RWPE2 (cell line): Measurements from ENCODE around the gene DDAH1.

ENCODE experiments used
- ATAC-seq: fragments of 200-7000 bp; cut with Tn5 transposase; 3 replicates; pipeline ENCODE4 v1.9.1; 2021; ENCODE audit warnings: low read depth
- DNase-seq: peaks from one replicate; pipeline ENCODE4 v3.0.0-alpha.2; 2020; ENCODE audit warnings: low spot score
- H3K27ac ChIP-seq: fragments of 450-650 bp; 2 replicates; pipeline ENCODE4 v1.5.1; 2017; ENCODE audit warnings: mild to moderate bottlenecking; ENCODE audit not compliant: poor library complexity, severe bottlenecking
- H3K27me3 ChIP-seq: fragments of 250-450 bp; sonication (Bioruptor Pico); 2 replicates; pipeline ENCODE4 v1.5.1; 2021; ENCODE audit warnings: mild to moderate bottlenecking, moderate library complexity; ENCODE audit not compliant: insufficient read depth, poor library complexity, severe bottlenecking
- H3K36me3 ChIP-seq: fragments of 250-450 bp; sonication (Bioruptor Pico); 2 replicates; pipeline ENCODE4 v1.5.1; 2020; ENCODE audit warnings: low read depth, mild to moderate bottlenecking, moderate library complexity
- H3K4me1 ChIP-seq: fragments of 250-450 bp; sonication (Bioruptor Pico); 2 replicates; pipeline ENCODE4 v1.5.1; 2021; ENCODE audit warnings: mild to moderate bottlenecking, moderate library complexity; ENCODE audit not compliant: insufficient read depth, poor library complexity, severe bottlenecking
- H3K4me3 ChIP-seq: fragments of 250-450 bp; sonication (Bioruptor Pico); 2 replicates; pipeline ENCODE4 v1.5.1; 2021; ENCODE audit warnings: mild to moderate bottlenecking, moderate library complexity; ENCODE audit not compliant: severe bottlenecking
- H3K9me3 ChIP-seq: fragments of 250-450 bp; sonication (Bioruptor Pico); 2 replicates; pipeline ENCODE4 v1.5.1; 2021; ENCODE audit warnings: mild to moderate bottlenecking, moderate library complexity; ENCODE audit not compliant: severe bottlenecking
- TF ChIP-seq, protein P1 (sequence below): fragments of 450-650 bp; IDR thresholded peaks from one replicate; pipeline ENCODE4 v1.5.1; 2017; ENCODE audit warnings: mild to moderate bottlenecking, moderate library complexity; ENCODE audit not compliant: poor library complexity, severe bottlenecking

Gene DDAH1

DNA sequence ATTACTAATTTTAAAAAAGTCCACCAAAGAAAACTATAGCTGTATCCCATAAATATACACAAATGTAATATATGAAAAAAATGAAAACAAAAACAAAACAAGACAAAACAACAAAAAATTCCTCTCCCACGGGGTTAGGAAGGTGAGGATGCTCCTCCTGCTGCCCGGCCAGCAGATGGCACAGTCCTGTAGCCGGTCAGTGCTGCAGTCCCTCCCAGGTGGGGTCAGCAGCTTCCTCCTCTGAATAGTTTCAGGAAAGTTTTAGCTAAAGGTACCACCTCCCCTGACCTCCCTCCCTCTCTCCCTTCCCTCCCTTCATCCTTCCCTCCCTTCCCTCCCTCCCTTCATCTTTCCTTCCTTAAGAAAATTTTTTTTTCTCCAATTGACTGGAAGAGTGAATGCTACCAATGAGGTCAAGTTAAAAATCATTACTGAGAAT lies 120.7 kb downstream of the DDAH1 start:
- ATAC-seq (peak; percentile 94), DNase-seq (no peak)
- H3K27ac ChIP-seq, result peak overlapping the region; percentile 75
- no peaks in the 10 kb centered on the region for H3K9me3 ChIP-seq
- no peaks in the 10 kb centered on the region for H3K36me3 ChIP-seq
- H3K4me3 ChIP-seq, result no peak overlapping the region
- TF ChIP-seq, protein P1, sequence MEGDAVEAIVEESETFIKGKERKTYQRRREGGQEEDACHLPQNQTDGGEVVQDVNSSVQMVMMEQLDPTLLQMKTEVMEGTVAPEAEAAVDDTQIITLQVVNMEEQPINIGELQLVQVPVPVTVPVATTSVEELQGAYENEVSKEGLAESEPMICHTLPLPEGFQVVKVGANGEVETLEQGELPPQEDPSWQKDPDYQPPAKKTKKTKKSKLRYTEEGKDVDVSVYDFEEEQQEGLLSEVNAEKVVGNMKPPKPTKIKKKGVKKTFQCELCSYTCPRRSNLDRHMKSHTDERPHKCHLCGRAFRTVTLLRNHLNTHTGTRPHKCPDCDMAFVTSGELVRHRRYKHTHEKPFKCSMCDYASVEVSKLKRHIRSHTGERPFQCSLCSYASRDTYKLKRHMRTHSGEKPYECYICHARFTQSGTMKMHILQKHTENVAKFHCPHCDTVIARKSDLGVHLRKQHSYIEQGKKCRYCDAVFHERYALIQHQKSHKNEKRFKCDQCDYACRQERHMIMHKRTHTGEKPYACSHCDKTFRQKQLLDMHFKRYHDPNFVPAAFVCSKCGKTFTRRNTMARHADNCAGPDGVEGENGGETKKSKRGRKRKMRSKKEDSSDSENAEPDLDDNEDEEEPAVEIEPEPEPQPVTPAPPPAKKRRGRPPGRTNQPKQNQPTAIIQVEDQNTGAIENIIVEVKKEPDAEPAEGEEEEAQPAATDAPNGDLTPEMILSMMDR, result peak; percentile 87
- no peaks in the 10 kb centered on the region for H3K27me3 ChIP-seq
- H3K4me1 ChIP-seq, result peaks cover 19% of the 10 kb centered on the region

GRCh38 chr1:85343612-85344255 lies 121.2 kb downstream of the DDAH1 start:
- H3K27ac ChIP-seq, result peak overlapping the region; percentile 75
- ATAC-seq (peak; percentile 64), DNase-seq (no peak)
- H3K36me3 ChIP-seq, result no peaks in the 10 kb centered on the region
- peaks cover 23% of the 10 kb centered on the region for H3K4me1 ChIP-seq
- TF ChIP-seq, protein P1, result no peak
- H3K9me3 ChIP-seq, result no peaks in the 10 kb centered on the region
- H3K4me3 ChIP-seq, result no peak overlapping the region
- no peaks in the 10 kb centered on the region for H3K27me3 ChIP-seq

GRCh38 chr1:85343213-85343611 lies 121.7 kb downstream of the DDAH1 start:
- no peaks in the 10 kb centered on the region for H3K36me3 ChIP-seq
- H3K4me3 ChIP-seq, result no peak overlapping the region
- H3K4me1 ChIP-seq, result peaks cover 23% of the 10 kb centered on the region
- TF ChIP-seq, protein P1, result no peak
- DNase-seq (no peak), ATAC-seq (no peak)
- no peaks in the 10 kb centered on the region for H3K27me3 ChIP-seq
- H3K9me3 ChIP-seq, result no peaks in the 10 kb centered on the region
- H3K27ac ChIP-seq, result peak overlapping the region; percentile 75

DNA sequence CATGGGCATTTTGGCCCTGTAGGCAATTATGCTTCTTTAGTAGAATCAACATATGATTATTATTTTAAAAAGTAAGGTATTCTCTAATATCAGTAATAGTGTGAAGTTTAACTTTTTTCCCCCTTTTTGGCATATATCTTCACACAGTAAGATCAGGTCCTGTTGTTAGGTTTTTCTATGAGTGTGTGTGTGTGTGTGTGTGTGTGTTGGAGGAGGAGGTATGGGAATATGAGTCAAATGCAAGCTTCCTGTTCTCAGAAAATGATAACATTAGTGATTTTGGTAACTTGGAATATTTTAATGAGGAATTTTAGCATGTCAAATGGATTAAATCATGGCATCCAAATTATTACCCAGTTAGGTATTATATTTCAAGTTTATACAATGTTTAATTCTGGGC lies 122.8 kb downstream of the DDAH1 start:
- DNase-seq (no peak), ATAC-seq (no peak)
- H3K27ac ChIP-seq, result peak overlapping the region; percentile 75
- H3K4me3 ChIP-seq, result no peak overlapping the region
- no peaks in the 10 kb centered on the region for H3K36me3 ChIP-seq
- H3K9me3 ChIP-seq, result no peaks in the 10 kb centered on the region
- peaks cover 23% of the 10 kb centered on the region for H3K4me1 ChIP-seq
- no peaks in the 10 kb centered on the region for H3K27me3 ChIP-seq
- TF ChIP-seq, protein P1, result no peak

GRCh38 chr1:85340427-85340826 lies 124.5 kb downstream of the DDAH1 start:
- H3K9me3 ChIP-seq, result no peaks in the 10 kb centered on the region
- no peak overlapping the region for H3K4me3 ChIP-seq
- TF ChIP-seq, protein P1, result no peak
- no peak for DNase-seq
- no peak overlapping the region for H3K27ac ChIP-seq
- H3K4me1 ChIP-seq, result peaks cover 23% of the 10 kb centered on the region
- no peaks in the 10 kb centered on the region for H3K27me3 ChIP-seq
- no peak for ATAC-seq
- H3K36me3 ChIP-seq, result no peaks in the 10 kb centered on the region
